ENCODE results near the gene GIPR. TPM values are rescaled to one million over a fixed set of nuclear protein-coding genes. Genes with fewer than 3 reads are reported as not detected.

The GIPR gene
- total RNA-seq, 1 donor = not detected

- TF ChIP-seq CTCF (IDR thresholded peaks at IDR 0.05; ENCODE audit: insufficient read depth, low read length) = no peak
- DNase-seq (ENCODE audit: low read depth) = peak; percentile 99
- H3K4me3 ChIP-seq (ENCODE audit: low read depth, low read length) = peak within 1 kb of the TSS; percentile 96
Measured at GRCh38 chr19:45692187-45693105, 24.4 kb downstream of the GIPR start, which contains the start of gene QPCTL. TSS of gene QPCTL (plus strand) at chr19:45692666. CDS start at chr19:45692704, 38 bp downstream.

GRCh38 chr19:45693106-45693788 is 25.2 kb downstream of the GIPR start:
- DNase-seq (ENCODE audit: low read depth) = peak; percentile 68
- peak overlapping the region; percentile 96 for H3K4me3 ChIP-seq (ENCODE audit: low read depth, low read length)
- TF ChIP-seq CTCF (IDR thresholded peaks at IDR 0.05; ENCODE audit: insufficient read depth, low read length) = peak; percentile 95

GRCh38 chr19:45701676-45702075 is 33.7 kb downstream of the GIPR start:
- H3K4me3 ChIP-seq (ENCODE audit: low read depth, low read length) = no peak overlapping the region
- DNase-seq (ENCODE audit: low read depth) = no peak
- no peak for TF ChIP-seq CTCF (IDR thresholded peaks at IDR 0.05; ENCODE audit: insufficient read depth, low read length)

- no peak for DNase-seq (ENCODE audit: low read depth)
- no peak overlapping the region for H3K4me3 ChIP-seq (ENCODE audit: low read depth, low read length)
- TF ChIP-seq CTCF (IDR thresholded peaks at IDR 0.05; ENCODE audit: insufficient read depth, low read length) = no peak
Measured at GRCh38 chr19:45705115-45705514, 37.1 kb downstream of the GIPR start.

- TF ChIP-seq CTCF (IDR thresholded peaks at IDR 0.05; ENCODE audit: insufficient read depth, low read length) = no peak
- no peak overlapping the region for H3K4me3 ChIP-seq (ENCODE audit: low read depth, low read length)
- no peak for DNase-seq (ENCODE audit: low read depth)
Measured at GRCh38 chr19:45705710-45706415, 37.8 kb downstream of the GIPR start.

- no peak for DNase-seq (ENCODE audit: low read depth)
- no peak overlapping the region for H3K4me3 ChIP-seq (ENCODE audit: low read depth, low read length)
- no peak for TF ChIP-seq CTCF (IDR thresholded peaks at IDR 0.05; ENCODE audit: insufficient read depth, low read length)
Measured at GRCh38 chr19:45710356-45711130, 42.5 kb downstream of the GIPR start.
